ENCODE measurements around the gene PPP4R2. TPM values are rescaled to one million over a fixed set of nuclear protein-coding genes. Genes with fewer than 3 reads are reported as not detected.

PPP4R2 gene
- total and polyA plus RNA-seq, 2 donors (not counting 3 experiments of a cell fraction or from before 2014, with no cell fraction given) = 6.5 to 74.4 TPM

Small RNA genes lying within 50 kb of the gene (small RNA-seq; reads per million reads assigned to genes)
- not detected for gene RNU2-64P (ENCODE audit: insufficient read depth, insufficient read length, low read depth, low replicate concordance)
- not detected for gene RNU6-557P (ENCODE audit: insufficient read depth, insufficient read length, low read depth, low replicate concordance)
- gene RNU7-19P (ENCODE audit: insufficient read depth, insufficient read length, low read depth, low replicate concordance) = not detected

Other genes with a start within 250 kb of the PPP4R2 start
- gene SHQ1, start 148.4 kb upstream of the PPP4R2 start, total RNA-seq = 19.7 and 20.6 TPM in 2 replicates
- gene SHQ1, start 148.4 kb upstream of the PPP4R2 start, polyA plus RNA-seq = 5.9 and 7.3 TPM in 2 replicates
- gene GXYLT2, start 108.8 kb upstream of the PPP4R2 start, total RNA-seq = 0.14 and 0.24 TPM in 2 replicates
- 0.05 and 0.07 TPM in 2 replicates for gene GXYLT2, start 108.8 kb upstream of the PPP4R2 start, polyA plus RNA-seq
- 7.3 and 7.7 TPM in 2 replicates for gene EBLN2, start 64.8 kb downstream of the PPP4R2 start, total RNA-seq
- gene EBLN2, start 64.8 kb downstream of the PPP4R2 start, polyA plus RNA-seq = 2.5 and 2.8 TPM in 2 replicates

Data from endothelial cell of umbilical vein (primary cell).